HG03066 (cell line): Measurements from ENCODE around the gene ATOSB.

Experiments
- ATAC-seq: cut with Tn5 transposase; IDR thresholded peaks from one replicate; pipeline ENCODE4 v1.9.1; 2021; ENCODE audit warnings: low read depth; ENCODE audit not compliant: unreplicated experiment

ATOSB gene

GRCh38 chr9:35096035-35096849, 19.4 kb downstream of the ATOSB start, which contains the start of gene PIGO:
Gene PIGO, minus strand, starts transcription at chr9:35096591. Its CDS starts 1,026 bp downstream, at chr9:35095565.
- ATAC-seq, result peak; percentile 90

- ATAC-seq, result no peak
These were observed 24.1 kb downstream of the ATOSB start for GRCh38 chr9:35091536-35091935.

GRCh38 chr9:35089434-35089833, 26.2 kb downstream of the ATOSB start:
- no peak for ATAC-seq

- no peak for ATAC-seq
These were observed 30.6 kb downstream of the ATOSB start for GRCh38 chr9:35085078-35085477.

GRCh38 chr9:35079426-35080341, 36.0 kb downstream of the ATOSB start, which contains the start of gene FANCG:
Gene FANCG, minus strand, starts transcription at chr9:35079942. Its CDS starts 418 bp downstream, at chr9:35079524.
- peak; percentile 94 for ATAC-seq

- no peak for ATAC-seq
These were observed 36.6 kb downstream of the ATOSB start for GRCh38 chr9:35079041-35079425.

GRCh38 chr9:35078066-35078465, 37.6 kb downstream of the ATOSB start:
- ATAC-seq, result no peak

- no peak for ATAC-seq
These were observed 38.8 kb downstream of the ATOSB start for GRCh38 chr9:35076848-35077247.

- no peak for ATAC-seq
These were observed 40.3 kb downstream of the ATOSB start for GRCh38 chr9:35075358-35075757.

- ATAC-seq, result no peak
These were observed 40.9 kb downstream of the ATOSB start for GRCh38 chr9:35074791-35075190.

- ATAC-seq, result no peak
These were observed 41.5 kb downstream of the ATOSB start for GRCh38 chr9:35074141-35074540.

- ATAC-seq, result no peak
These were observed 42.4 kb downstream of the ATOSB start for GRCh38 chr9:35073279-35073612.

- ATAC-seq, result peak; percentile 82
These were observed 43.0 kb downstream of the ATOSB start, which contains the start of gene VCP for GRCh38 chr9:35072461-35073278. Gene VCP, minus strand, starts transcription at chr9:35072625. Its CDS starts 272 bp downstream, at chr9:35072353.

- peak; percentile 55 for ATAC-seq
These were observed 43.7 kb downstream of the ATOSB start for GRCh38 chr9:35071814-35072460.

GRCh38 chr9:35070823-35071813, 44.5 kb downstream of the ATOSB start:
- no peak for ATAC-seq

- ATAC-seq, result no peak
These were observed 46.6 kb downstream of the ATOSB start for GRCh38 chr9:35069020-35069419.

GRCh38 chr9:35067056-35067455, 48.6 kb downstream of the ATOSB start:
- ATAC-seq, result no peak

GRCh38 chr9:35060548-35061207, 55.0 kb downstream of the ATOSB start:
- no peak for ATAC-seq
